ENCODE data around the gene NUP93. TPM values are rescaled to one million over a fixed set of nuclear protein-coding genes. Genes with fewer than 3 reads are reported as not detected.

Gene NUP93
- total RNA-seq, 1 experiment from 2014 or later = 165 TPM

DNA sequence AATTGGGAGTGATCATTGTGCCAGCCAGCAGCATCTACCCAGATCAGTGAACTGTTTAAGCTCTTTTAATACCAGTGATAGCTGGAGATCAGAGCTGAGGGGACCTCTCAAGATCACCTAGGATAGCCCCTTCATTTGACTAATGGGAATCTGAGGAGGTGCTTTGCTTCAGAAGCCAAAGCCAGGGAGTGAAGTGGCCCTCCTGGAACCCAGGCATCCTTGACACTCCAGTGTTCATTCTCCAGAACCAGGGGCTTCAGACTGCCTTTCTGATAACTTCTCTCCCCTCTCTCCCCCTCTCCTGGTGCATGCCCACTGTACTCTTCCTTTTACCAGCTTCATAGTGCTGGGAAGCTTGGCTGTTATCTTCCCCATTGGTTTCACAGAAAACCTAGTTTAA lies 87.1 kb downstream of the NUP93 start:
- Mint-ChIP-seq H3K27ac (no peak overlapping the region; a peak in 1 of 7 replicates), H3K4me1 (peaks cover 0 to 2% of the 10 kb centered on the region in 2 experiments; a peak in 1 of 4 replicates)

More for the DNA sequence above, 87.1 kb downstream of the NUP93 start:
- Histone ChIP-seq H2BK120ac (ENCODE audit: low read depth, low read length, poor library complexity, severe bottlenecking) (no peak overlapping the region), H3K14ac (ENCODE audit: insufficient read depth, low read length) (no peak overlapping the region), H3T11ph (ENCODE audit: low read length) (no peak overlapping the region), H3K23me2 (ENCODE audit: insufficient read length, low read depth, low read length, poor library complexity, severe bottlenecking) (no peaks in the 10 kb centered on the region), H2BK5ac (ENCODE audit: insufficient read length, low read length) (no peak overlapping the region), H2AK5ac (ENCODE audit: insufficient read length, low read length) (no peak overlapping the region), H3K4ac (ENCODE audit: low read depth, low read length) (no peak overlapping the region), H2BK15ac (ENCODE audit: low read depth, low read length) (no peak overlapping the region), H3K27ac (ENCODE audit: insufficient read length, low read depth, low read length) (no peak overlapping the region), H3K9ac (ENCODE audit: extremely low read depth, insufficient read length, low read length) (no peak overlapping the region), H3K23ac (ENCODE audit: insufficient read length, low read depth, low read length) (no peak overlapping the region), H2BK20ac (ENCODE audit: low read depth, low read length, poor library complexity, severe bottlenecking) (no peak overlapping the region), H4K20me1 (ENCODE audit: control insufficient read depth, insufficient read depth, insufficient read length) (no peaks in the 10 kb centered on the region), H4K5ac (ENCODE audit: insufficient read length, low read depth, low read length) (no peak overlapping the region), H3K9me3 (ENCODE audit: control insufficient read depth, low read depth, low read length) (no peaks in the 10 kb centered on the region), H4K8ac (replicated peaks; ENCODE audit: insufficient read length, low read depth, low read length) (no peak overlapping the region), H3K56ac (ENCODE audit: insufficient read length, low read depth, low read length) (no peak overlapping the region), H3K4me2 (ENCODE audit: insufficient read depth, insufficient read length, low read length) (no peak overlapping the region), H3K27me3 (ENCODE audit: insufficient read depth, low read length) (no peaks in the 10 kb centered on the region), H3K79me1 (ENCODE audit: insufficient read depth, low read depth, low read length, poor library complexity, severe bottlenecking) (no peaks in the 10 kb centered on the region), H2AFZ (ENCODE audit: low read length) (no peak overlapping the region), H2BK12ac (ENCODE audit: insufficient read length, low read depth, low read length) (no peak overlapping the region), H3K79me2 (ENCODE audit: insufficient read depth, low read length) (no peaks in the 10 kb centered on the region), H4K91ac (ENCODE audit: insufficient read length, low read depth, low read length) (no peak overlapping the region), H3K18ac (ENCODE audit: insufficient read length, low read depth, low read length) (no peak overlapping the region), H3K4me1 (ENCODE audit: insufficient read depth, low read length) (no peaks in the 10 kb centered on the region)
- DNase-seq = no peak
- H3K9me3 Mint-ChIP-seq = no peaks in the 10 kb centered on the region
- no peaks in the 10 kb centered on the region for H3K27me3 Mint-ChIP-seq (ENCODE audit: low read depth)
- H3K4me3 Mint-ChIP-seq = no peak overlapping the region
- TF ChIP-seq, protein P1, sequence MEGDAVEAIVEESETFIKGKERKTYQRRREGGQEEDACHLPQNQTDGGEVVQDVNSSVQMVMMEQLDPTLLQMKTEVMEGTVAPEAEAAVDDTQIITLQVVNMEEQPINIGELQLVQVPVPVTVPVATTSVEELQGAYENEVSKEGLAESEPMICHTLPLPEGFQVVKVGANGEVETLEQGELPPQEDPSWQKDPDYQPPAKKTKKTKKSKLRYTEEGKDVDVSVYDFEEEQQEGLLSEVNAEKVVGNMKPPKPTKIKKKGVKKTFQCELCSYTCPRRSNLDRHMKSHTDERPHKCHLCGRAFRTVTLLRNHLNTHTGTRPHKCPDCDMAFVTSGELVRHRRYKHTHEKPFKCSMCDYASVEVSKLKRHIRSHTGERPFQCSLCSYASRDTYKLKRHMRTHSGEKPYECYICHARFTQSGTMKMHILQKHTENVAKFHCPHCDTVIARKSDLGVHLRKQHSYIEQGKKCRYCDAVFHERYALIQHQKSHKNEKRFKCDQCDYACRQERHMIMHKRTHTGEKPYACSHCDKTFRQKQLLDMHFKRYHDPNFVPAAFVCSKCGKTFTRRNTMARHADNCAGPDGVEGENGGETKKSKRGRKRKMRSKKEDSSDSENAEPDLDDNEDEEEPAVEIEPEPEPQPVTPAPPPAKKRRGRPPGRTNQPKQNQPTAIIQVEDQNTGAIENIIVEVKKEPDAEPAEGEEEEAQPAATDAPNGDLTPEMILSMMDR (conservative IDR thresholded peaks at IDR 0.05) = no peak
- peaks cover 9 to 21% (median 17%) of the 10 kb centered on the region in 3 experiments for H3K36me3 Mint-ChIP-seq (ENCODE audit: insufficient read depth in 1 of 3, low read depth in 3 of 3)

All from H9 (cell line).